Measurements from ENCODE around the gene UBE2E2.

DNA sequence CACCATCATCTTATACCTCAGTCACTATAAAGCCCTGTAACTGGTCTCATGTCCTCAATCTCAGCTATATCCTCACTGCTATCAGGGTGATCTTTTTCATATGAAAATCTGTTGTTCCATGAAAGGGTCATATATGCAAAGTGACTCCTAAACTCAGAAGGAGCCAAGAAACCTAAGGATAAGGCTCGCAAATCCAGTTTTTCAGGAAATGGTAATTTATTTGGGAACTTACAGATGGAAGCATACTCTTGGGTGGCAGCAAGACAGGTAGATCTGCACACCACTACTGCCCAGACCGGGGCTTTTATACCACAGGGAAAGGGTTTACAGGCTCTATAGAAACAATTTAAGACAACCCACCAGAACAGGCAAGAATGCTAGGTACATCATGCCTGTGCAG is 272.3 kb downstream of the UBE2E2 start:
- TF ChIP-seq, protein P1, sequence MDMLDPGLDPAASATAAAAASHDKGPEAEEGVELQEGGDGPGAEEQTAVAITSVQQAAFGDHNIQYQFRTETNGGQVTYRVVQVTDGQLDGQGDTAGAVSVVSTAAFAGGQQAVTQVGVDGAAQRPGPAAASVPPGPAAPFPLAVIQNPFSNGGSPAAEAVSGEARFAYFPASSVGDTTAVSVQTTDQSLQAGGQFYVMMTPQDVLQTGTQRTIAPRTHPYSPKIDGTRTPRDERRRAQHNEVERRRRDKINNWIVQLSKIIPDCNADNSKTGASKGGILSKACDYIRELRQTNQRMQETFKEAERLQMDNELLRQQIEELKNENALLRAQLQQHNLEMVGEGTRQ (CRISPR knock-in tag; IDR thresholded peaks at IDR 0.05) = no peak
- TF ChIP-seq, protein P2, sequence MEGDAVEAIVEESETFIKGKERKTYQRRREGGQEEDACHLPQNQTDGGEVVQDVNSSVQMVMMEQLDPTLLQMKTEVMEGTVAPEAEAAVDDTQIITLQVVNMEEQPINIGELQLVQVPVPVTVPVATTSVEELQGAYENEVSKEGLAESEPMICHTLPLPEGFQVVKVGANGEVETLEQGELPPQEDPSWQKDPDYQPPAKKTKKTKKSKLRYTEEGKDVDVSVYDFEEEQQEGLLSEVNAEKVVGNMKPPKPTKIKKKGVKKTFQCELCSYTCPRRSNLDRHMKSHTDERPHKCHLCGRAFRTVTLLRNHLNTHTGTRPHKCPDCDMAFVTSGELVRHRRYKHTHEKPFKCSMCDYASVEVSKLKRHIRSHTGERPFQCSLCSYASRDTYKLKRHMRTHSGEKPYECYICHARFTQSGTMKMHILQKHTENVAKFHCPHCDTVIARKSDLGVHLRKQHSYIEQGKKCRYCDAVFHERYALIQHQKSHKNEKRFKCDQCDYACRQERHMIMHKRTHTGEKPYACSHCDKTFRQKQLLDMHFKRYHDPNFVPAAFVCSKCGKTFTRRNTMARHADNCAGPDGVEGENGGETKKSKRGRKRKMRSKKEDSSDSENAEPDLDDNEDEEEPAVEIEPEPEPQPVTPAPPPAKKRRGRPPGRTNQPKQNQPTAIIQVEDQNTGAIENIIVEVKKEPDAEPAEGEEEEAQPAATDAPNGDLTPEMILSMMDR (IDR thresholded peaks at IDR 0.05) = no peak
- no peak for TF ChIP-seq NR1H2 (CRISPR knock-in tag; IDR thresholded peaks at IDR 0.05)
- TF ChIP-seq CBFB (CRISPR knock-in tag; IDR thresholded peaks at IDR 0.05; ENCODE audit: low read depth) = no peak
- TF ChIP-seq, protein P3, sequence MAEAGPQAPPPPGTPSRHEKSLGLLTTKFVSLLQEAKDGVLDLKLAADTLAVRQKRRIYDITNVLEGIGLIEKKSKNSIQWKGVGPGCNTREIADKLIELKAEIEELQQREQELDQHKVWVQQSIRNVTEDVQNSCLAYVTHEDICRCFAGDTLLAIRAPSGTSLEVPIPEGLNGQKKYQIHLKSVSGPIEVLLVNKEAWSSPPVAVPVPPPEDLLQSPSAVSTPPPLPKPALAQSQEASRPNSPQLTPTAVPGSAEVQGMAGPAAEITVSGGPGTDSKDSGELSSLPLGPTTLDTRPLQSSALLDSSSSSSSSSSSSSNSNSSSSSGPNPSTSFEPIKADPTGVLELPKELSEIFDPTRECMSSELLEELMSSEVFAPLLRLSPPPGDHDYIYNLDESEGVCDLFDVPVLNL (CRISPR knock-in tag; IDR thresholded peaks at IDR 0.05; ENCODE audit: borderline replicate concordance, low read depth) = no peak
- TF ChIP-seq, protein P4, sequence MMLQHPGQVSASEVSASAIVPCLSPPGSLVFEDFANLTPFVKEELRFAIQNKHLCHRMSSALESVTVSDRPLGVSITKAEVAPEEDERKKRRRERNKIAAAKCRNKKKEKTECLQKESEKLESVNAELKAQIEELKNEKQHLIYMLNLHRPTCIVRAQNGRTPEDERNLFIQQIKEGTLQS (CRISPR knock-in tag; conservative IDR thresholded peaks at IDR 0.05) = no peak
- TF ChIP-seq, protein P5, sequence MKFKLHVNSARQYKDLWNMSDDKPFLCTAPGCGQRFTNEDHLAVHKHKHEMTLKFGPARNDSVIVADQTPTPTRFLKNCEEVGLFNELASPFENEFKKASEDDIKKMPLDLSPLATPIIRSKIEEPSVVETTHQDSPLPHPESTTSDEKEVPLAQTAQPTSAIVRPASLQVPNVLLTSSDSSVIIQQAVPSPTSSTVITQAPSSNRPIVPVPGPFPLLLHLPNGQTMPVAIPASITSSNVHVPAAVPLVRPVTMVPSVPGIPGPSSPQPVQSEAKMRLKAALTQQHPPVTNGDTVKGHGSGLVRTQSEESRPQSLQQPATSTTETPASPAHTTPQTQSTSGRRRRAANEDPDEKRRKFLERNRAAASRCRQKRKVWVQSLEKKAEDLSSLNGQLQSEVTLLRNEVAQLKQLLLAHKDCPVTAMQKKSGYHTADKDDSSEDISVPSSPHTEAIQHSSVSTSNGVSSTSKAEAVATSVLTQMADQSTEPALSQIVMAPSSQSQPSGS (CRISPR knock-in tag; IDR thresholded peaks at IDR 0.05; ENCODE audit: borderline replicate concordance, low read depth) = no peak

Measured in WTC11 (cell line).